ENCODE results near the gene OR2L8. TPM values are rescaled to one million over a fixed set of nuclear protein-coding genes. Genes with fewer than 3 reads are reported as not detected.

Gene OR2L8
- total and polyA plus RNA-seq, 2 experiments from 2014 or later, result not detected

DNA sequence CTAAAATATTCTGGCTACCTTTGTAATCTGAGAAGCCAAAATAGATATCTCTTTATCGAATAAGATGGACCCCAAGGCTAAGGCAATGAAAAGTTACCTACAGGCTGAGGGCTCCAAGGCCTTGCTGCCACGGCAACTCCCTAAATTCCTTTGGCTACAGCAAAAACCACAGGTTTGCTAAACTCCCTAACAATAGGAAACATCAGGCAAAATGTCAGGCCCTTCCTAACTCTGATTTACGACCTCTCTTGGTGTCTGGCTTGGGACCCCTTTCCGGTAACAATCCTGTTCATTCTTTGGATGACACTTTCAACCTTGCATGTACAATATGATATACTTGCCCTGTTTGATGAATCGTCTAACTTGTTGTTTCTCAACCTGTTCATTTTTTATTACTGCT lies 39.9 kb upstream of the OR2L8 start:
- Histone ChIP-seq H3K4me3 (no peak overlapping the region), H3K36me3 (no peaks in the 10 kb centered on the region), H3K4me1 (ENCODE audit: low read depth) (no peaks in the 10 kb centered on the region), H3K27ac (no peak overlapping the region), H3K9me3 (ENCODE audit: low read depth) (no peaks in the 10 kb centered on the region), H3K27me3 (no peaks in the 10 kb centered on the region)
- no peak for DNase-seq (ENCODE audit: low read depth in 1 of 2, low spot score in 1 of 2)
- TF ChIP-seq, protein P1, sequence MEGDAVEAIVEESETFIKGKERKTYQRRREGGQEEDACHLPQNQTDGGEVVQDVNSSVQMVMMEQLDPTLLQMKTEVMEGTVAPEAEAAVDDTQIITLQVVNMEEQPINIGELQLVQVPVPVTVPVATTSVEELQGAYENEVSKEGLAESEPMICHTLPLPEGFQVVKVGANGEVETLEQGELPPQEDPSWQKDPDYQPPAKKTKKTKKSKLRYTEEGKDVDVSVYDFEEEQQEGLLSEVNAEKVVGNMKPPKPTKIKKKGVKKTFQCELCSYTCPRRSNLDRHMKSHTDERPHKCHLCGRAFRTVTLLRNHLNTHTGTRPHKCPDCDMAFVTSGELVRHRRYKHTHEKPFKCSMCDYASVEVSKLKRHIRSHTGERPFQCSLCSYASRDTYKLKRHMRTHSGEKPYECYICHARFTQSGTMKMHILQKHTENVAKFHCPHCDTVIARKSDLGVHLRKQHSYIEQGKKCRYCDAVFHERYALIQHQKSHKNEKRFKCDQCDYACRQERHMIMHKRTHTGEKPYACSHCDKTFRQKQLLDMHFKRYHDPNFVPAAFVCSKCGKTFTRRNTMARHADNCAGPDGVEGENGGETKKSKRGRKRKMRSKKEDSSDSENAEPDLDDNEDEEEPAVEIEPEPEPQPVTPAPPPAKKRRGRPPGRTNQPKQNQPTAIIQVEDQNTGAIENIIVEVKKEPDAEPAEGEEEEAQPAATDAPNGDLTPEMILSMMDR (IDR thresholded peaks at IDR 0.05; ENCODE audit: low read depth, low read length), result no peak

DNA sequence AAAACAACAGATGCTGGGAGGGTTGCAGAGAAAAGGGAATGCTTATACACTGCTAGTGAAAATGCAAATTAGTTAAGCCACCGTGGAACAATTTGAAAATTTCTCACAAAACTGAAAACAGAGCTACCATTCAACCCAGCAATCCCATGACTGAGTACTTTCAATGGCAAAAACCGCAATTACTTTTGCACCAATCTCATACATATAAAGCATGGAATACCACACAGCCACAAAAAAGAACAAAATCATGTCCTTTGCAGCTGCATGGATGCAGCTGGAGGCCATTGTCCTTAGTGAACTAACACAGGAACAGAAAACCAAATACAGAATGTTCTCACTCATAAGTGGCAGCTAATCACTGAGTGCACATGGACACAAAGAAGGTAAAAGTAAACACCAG lies 34.9 kb upstream of the OR2L8 start:
- no peak for DNase-seq (ENCODE audit: low read depth in 1 of 2, low spot score in 1 of 2)
- no peaks in the 10 kb centered on the region for H3K4me1 ChIP-seq (ENCODE audit: low read depth)
- TF ChIP-seq, protein P1 (IDR thresholded peaks at IDR 0.05; ENCODE audit: low read depth, low read length), result no peak
- H3K9me3 ChIP-seq (ENCODE audit: low read depth), result no peaks in the 10 kb centered on the region
- no peaks in the 10 kb centered on the region for H3K27me3 ChIP-seq
- H3K27ac ChIP-seq, result no peak overlapping the region
- no peak overlapping the region for H3K4me3 ChIP-seq
- no peaks in the 10 kb centered on the region for H3K36me3 ChIP-seq

DNA sequence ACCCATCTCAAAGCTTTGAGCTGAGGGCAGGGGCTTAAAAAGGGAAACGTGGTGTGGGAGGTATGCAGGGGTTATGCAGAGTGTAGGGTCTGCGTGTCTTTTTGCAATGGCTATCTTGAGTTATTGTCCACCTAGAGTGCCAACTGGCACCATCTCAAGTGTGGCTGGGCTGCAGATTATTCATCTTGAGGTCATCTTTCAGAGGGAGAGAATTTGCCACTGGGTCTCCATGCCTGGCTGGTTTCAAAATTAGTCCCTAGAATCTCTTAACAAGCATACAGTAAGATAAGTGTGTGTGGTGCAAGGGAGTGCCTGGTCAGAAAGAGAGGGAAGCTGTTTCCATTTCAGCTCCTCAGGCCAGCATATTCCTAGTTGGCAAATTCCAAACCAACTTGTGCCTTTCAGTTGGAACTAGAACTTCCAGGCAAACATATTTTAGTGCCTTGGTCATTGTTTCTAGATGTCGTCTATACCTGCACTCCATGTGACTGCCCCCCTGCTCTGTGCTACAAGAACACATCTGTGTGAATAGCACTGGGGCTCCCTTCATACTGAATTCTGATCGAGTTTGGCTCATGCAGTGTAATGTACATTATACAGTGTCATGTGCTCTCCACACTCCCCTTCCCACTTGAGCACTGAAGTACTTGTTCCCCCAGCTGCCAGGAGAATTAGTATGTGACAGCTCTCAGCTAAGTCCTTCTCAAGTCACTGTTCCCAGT lies 33.6 kb upstream of the OR2L8 start:
- H3K4me3 ChIP-seq, result no peak overlapping the region
- no peaks in the 10 kb centered on the region for H3K36me3 ChIP-seq
- DNase-seq (ENCODE audit: low read depth in 1 of 2, low spot score in 1 of 2), result peak in 1 of 2 donors; percentile 32
- H3K4me1 ChIP-seq (ENCODE audit: low read depth), result no peaks in the 10 kb centered on the region
- no peaks in the 10 kb centered on the region for H3K27me3 ChIP-seq
- no peaks in the 10 kb centered on the region for H3K9me3 ChIP-seq (ENCODE audit: low read depth)
- peak overlapping the region; percentile 28 for H3K27ac ChIP-seq
- TF ChIP-seq, protein P1 (IDR thresholded peaks at IDR 0.05; ENCODE audit: low read depth, low read length), result no peak

DNA sequence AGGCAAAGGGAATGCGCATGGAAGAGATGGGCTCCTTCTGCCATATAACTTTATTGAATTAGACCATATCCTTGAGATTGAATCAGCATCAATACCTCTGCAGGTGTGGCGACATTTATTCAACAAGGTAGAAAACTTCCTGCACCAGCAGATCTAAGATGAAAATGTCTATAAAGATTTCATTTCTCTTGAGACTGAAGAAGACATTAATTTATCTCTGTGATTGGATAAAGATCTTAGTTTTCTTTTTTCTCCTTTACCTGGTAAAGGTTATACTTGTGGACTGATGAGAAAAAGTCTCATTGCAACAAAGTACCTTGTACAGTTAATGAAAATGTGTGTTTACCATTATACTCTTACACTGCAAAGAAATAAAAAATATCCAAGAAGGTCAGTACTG lies 28.7 kb upstream of the OR2L8 start, which contains the start of gene OR2T8:
Gene OR2T8, plus strand, starts transcription at position 301 of the 400 bp plus-strand sequence. CDS start 766 bp downstream, outside the sequence.
- H3K4me1 ChIP-seq (ENCODE audit: low read depth), result no peaks in the 10 kb centered on the region
- no peak within 1 kb of the TSS for H3K27ac ChIP-seq
- no peak within 1 kb of the TSS for H3K4me3 ChIP-seq
- TF ChIP-seq, protein P1 (IDR thresholded peaks at IDR 0.05; ENCODE audit: low read depth, low read length), result no peak
- no peak for DNase-seq (ENCODE audit: low read depth in 1 of 2, low spot score in 1 of 2)
- no peaks in the 10 kb centered on the region for H3K36me3 ChIP-seq
- H3K27me3 ChIP-seq, result no peaks in the 10 kb centered on the region
- H3K9me3 ChIP-seq (ENCODE audit: low read depth), result no peaks in the 10 kb centered on the region

DNA sequence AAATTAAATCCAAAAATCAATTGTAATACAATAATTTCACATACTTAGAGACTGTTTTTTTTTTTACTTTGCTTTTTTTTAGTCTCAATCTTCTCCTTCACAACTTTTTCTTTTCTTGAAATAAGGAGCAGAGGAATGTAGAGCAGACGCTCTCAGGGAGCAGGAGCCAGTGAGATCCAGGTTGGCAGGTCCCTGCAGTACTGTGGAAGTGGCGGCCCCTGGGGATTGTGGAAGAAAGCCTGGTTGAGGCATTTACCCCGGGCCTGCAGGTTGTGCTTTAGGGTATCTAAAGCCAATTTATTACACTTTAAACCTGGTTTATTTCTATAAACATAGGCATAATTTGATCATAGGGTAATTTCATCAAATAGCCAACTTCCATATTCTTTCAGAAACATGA lies 24.7 kb upstream of the OR2L8 start:
- TF ChIP-seq, protein P1 (IDR thresholded peaks at IDR 0.05; ENCODE audit: low read depth, low read length), result no peak
- DNase-seq (ENCODE audit: low read depth in 1 of 2, low spot score in 1 of 2), result peak in 1 of 2 donors; percentile 5
- no peaks in the 10 kb centered on the region for H3K27me3 ChIP-seq
- H3K4me1 ChIP-seq (ENCODE audit: low read depth), result no peaks in the 10 kb centered on the region
- no peaks in the 10 kb centered on the region for H3K9me3 ChIP-seq (ENCODE audit: low read depth)
- no peaks in the 10 kb centered on the region for H3K36me3 ChIP-seq
- no peak overlapping the region for H3K4me3 ChIP-seq
- no peak overlapping the region for H3K27ac ChIP-seq
